HUDEP-2 (cell line): ENCODE data around the gene RLBP1.

ENCODE experiments used
- DNase-seq, 76 experiments: peaks; one replicate each; lab custom pipeline; 2025; ENCODE audit not compliant: unreplicated experiment in 76 of 76; lab: John Stamatoyannopoulos, UW

The RLBP1 gene

GRCh38 chr15:89179966-89180875 is 41.2 kb downstream of the RLBP1 start:
- DNase-seq = no peak

DNA sequence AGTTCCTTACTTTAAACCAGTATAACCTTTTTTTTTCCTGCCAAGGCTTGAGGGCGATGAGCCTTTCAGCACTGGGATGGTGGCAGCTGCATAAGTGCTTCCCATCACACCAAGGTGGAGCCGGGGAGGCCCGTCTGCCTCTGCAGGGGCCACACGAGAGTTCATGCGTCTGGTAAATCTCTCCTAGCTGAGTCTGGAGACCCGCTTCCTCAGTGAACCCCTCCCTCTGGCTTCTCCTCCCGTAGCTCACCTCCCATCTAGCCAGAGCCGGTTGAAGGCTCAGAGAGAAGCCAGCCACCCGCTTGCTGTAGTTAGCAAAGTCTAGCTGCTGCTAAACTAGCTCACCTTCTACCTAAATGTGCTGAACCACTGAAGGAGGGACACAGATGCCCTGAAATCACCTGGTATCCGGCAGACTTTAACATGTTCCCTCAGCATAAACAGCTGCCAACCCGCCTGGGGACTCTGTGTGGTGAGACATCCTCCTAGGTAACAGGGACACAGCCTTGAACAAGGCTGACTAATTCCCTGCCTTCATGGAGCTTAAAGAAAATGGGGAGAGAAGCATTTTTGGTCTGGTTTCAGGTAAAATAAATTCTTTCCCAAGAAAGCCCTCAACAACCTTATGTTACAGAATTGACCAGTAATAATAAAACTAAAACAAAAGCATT is 42.9 kb downstream of the RLBP1 start:
- no peak for DNase-seq

- DNase-seq = peak in 47 of 76 experiments; percentile 3 to 67 (median 22)
Measured at GRCh38 chr15:89177633-89178306, 43.6 kb downstream of the RLBP1 start.

DNA sequence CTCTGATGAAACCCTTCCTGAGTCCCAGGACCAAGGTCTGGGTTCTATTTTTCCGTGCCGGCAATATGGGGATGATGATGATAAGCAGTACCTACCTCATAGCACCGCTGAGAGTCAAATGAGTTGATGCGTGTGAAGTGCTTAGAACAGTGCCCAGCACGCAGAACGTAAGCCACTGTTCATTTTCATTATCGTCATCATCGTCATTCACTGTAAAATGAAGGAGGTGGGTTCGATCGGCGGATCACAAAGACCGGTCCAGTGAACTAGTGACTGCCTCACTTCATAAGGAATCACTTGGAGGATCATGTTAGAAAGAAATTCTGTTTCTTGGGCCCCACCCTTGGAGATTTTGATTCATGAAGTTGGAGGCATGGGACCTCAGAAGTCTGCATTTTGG is 44.3 kb downstream of the RLBP1 start:
- no peak for DNase-seq

DNA sequence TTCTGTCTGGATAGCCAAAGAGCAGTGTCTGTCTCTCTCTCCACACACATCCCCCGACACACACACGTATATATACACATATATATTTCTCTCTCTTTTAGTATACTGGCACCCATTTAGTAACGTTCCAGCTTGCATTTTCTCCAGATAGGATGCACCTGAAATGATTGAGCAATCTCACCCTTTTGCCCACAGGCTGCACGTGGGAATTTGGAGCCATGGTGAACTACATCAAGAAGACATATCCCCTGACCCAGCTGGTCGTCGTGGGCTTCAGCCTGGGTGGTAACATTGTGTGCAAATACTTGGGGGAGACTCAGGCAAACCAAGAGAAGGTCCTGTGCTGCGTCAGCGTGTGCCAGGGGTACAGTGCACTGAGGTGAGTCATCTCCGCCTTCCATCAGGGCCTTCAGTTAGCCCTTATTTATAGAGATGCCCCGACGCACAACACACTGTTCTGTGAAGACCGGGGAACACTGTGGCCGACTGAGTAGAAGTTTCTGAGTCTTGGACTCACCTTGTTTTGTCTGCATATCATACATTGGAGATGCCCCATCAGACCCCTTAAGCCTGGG is 45.7 kb downstream of the RLBP1 start:
- no peak for DNase-seq

DNA sequence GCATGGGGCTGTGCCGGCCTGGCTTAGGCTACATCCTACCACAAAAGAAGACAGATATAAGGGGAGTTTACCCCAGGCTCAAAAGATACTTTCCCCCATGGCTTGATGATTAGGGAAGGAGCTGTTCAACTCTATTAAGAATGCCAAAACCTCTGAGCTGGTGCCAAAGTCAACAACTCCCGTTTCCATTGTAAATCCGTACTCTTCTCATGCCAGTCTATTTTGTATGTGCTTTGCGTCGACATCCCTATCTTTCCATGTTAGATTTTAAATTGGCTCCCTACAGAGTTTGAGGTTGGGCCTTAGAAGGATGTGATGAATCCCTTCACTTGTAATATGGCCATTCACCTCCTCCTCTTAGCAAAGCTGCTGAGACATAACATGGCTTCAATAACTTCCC is 46.9 kb downstream of the RLBP1 start:
- no peak for DNase-seq

GRCh38 chr15:89172921-89173320 is 48.5 kb downstream of the RLBP1 start:
- no peak for DNase-seq

DNA sequence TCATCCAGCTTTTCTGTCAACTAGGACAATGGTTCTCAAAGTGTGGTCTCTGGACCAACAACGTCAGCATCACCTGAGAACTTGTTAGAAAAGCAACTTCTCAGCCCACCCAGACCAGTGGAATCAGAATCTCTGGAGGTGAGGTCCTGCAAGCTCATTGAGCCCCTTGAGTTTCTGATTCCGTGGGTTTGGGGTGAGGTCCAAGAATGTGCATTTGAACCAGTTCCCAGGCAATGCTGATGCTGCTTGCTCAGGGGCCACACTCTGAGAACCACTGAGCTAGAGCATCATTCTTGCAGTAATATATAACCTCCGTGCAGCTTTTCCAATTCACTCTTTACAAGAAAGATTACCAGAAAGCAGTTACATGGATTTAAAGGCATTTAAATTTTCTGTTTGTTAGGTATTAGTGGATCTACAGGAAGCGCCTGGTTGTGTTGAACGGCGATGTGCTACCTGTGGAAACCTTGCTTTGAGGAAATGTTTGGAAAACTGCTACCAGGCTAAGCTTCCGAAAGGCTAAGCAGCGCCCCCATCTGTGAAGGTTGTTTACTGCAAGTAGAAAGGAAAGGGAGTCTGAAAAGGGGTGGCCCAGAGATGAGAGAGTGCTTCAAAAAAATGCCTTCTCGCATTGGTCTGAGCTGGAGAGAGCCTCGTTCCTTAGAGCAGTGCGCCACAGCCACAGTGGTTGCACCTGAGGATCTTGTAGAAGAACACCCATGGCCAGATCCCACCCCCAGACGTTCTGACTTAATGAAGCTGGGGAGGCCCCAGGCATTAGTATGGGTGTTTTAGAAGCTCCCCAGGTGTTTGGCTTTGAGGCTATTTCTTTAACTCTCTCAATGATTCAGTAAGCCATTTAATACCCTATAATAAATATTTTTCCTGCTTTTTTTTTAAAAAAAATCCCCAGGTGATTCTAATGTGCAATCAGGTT is 50.0 kb downstream of the RLBP1 start:
- peak in 29 of 76 experiments; percentile 3 to 57 (median 14) for DNase-seq

DNA sequence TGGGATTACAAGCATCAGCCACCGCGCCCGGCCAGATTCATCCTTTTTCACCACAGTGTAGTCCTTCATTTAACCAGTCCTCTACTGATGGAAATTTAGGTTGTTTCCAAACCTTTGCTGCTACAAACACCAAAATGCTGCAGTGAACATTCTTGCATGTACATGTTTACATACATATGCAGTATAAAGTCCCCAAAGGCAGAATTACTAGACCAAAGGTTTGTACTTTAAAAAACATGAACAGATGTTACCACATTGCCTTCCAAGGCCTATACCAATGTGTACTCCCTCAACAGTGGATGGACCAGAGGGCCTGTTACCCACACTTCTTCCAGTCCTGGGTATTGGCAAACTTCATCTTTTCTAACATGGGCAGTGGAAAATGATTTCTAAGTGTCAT is 51.0 kb downstream of the RLBP1 start:
- no peak for DNase-seq

- DNase-seq = no peak
Measured at GRCh38 chr15:89168316-89168833, 53.0 kb downstream of the RLBP1 start.

DNA sequence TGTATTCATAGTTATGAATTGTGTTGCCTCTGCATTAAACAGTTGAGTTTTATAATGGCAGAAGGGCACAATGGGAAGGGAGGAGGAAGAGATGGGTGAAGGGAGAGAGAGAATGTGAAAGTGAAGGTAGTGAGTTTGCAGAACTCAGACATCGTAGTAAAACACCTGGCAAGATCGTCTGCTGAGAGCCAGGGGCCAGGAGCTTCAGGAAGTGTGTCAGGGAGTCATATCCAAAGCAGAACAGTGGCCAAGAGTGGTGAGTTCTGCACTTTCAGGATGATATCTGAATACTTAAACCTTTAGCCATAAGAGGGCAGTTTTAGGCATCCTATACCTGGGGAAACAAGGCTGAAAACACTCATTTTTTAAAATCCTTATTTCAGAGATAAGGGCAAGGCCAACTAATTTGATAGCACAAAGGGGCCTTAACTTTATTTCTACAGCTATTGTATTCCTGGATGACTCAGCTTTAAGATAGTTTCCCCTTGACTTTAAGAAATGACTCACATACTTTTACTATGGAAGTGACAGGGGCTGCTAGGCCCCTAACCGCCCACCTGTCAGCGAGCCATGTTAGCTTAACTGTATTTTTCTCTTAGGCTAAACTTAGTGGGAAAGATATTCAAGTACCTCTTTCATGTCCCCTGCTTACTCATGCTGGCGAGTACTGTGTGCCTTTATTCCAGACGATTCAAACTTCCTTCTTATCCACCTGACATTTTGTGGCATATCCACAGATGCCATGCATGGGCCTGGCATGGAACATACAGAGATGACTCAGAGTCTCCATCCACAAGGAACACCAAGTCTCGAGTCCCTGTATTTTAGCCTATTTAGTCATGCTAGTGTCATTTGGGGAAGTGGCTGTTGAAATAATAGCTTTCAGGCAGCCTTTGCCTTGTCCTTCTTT is 53.9 kb downstream of the RLBP1 start:
- peak in 10 of 76 experiments; percentile 2 to 39 (median 18) for DNase-seq

- no peak for DNase-seq
Measured at GRCh38 chr15:89165677-89166076, 55.7 kb downstream of the RLBP1 start.

- no peak for DNase-seq
Measured at GRCh38 chr15:89164712-89165211, 56.6 kb downstream of the RLBP1 start.

DNA sequence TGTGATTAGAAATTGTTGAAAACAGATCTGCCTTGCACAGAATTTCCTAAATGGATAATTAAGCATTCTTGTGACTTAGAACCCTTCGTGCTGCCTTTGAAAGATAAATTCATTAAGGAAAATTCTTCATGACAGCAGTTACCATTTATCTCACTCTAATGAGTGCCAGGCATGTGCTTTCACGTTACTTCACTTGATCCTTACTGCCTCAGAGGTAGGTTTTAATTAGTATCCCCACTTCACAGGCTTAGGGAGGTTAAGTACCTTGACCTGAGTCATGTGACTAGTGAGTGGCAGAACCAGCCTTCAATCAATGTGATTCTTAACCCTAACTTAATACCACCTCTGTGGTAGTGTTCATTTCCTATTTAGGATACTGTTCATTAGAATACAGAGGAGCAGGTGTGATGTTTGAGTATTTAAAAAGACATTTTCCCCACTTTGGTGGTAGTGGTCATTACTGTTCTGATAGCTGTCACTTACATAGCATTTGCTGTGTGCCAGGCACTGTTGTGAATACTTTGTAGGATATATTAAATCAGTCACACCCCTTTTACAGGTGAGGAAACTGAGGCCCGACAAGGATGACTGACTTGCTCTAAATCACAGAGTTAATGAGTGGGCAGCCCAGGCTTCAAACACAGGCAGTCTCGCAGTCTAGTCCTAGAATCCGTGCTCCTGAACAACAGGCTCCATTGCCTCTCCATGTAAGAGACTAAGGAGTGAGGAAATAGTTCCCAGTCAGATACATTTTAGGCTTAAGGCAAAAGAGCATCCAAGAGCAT is 57.9 kb downstream of the RLBP1 start:
- no peak for DNase-seq

GRCh38 chr15:89161666-89162065 is 59.7 kb downstream of the RLBP1 start:
- no peak for DNase-seq
